Body of pancreas (tissue), 4 donors: ENCODE data around the gene ZNF516.

ENCODE experiments used
- POLR2A ChIP-seq, 3 donors: fragments of 450-650 bp; IDR thresholded peaks; one replicate each; pipeline ENCODE4 v1.6.1; 2016; ENCODE audit warnings: antibody characterized with exemption in 3 of 3, mild to moderate bottlenecking in 2 of 3
- TF ChIP-seq, protein P1 (sequence below), 7 experiments: fragments of 450-650 bp in 4 of 7; fragments of 200-600 bp in 3 of 7; sonication (generic) in 3 of 7; IDR thresholded peaks; one replicate each; pipeline ENCODE4 v1.5.1; 2016 to 2019; ENCODE audit warnings: antibody characterized with exemption in 7 of 7

DNA sequence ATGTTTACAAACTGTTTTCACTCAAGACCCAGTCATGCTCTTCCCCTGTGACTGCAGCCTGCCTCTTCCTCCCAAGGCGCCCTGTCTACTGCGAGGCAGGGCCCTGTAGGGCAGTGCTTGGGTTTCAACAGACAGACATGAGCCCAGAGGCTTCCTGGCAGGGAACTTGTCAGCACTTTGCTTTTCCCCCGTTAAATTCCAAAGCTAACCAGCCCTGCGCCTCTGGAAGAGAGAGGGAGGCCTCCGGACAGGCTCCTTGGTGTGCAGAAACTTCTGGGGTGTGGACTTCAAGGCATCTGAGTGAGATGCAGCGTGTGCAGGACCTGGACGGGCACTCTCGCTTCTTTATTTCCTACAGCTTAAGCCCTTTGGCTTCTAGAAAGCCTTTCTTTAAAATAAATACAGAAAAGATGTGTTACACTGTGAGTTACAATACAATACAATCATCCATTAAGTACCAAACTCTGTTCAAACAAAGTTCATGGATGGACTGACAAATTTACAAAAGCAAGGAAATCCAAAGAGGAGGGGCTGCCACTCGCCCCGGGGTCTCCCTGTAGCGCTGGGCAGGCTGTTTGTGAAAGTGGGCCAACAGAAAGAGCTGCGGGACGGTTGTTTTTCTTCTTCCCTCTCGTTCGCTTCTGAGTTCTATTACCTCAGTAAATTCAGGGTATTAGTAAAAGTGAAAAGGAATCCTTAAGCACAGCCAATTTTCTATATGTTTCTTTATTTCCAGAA, 8.8 kb upstream of the ZNF516 start:
- TF ChIP-seq, protein P1, sequence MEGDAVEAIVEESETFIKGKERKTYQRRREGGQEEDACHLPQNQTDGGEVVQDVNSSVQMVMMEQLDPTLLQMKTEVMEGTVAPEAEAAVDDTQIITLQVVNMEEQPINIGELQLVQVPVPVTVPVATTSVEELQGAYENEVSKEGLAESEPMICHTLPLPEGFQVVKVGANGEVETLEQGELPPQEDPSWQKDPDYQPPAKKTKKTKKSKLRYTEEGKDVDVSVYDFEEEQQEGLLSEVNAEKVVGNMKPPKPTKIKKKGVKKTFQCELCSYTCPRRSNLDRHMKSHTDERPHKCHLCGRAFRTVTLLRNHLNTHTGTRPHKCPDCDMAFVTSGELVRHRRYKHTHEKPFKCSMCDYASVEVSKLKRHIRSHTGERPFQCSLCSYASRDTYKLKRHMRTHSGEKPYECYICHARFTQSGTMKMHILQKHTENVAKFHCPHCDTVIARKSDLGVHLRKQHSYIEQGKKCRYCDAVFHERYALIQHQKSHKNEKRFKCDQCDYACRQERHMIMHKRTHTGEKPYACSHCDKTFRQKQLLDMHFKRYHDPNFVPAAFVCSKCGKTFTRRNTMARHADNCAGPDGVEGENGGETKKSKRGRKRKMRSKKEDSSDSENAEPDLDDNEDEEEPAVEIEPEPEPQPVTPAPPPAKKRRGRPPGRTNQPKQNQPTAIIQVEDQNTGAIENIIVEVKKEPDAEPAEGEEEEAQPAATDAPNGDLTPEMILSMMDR (IDR thresholded peaks at IDR 0.05): no peak
- TF ChIP-seq POLR2A (IDR thresholded peaks at IDR 0.05): no peak
